A673 (cell line): Measurements from ENCODE around the gene SDK1. TPM values are rescaled to one million over a fixed set of nuclear protein-coding genes. Genes with fewer than 3 reads are reported as not detected.

Experiments used
- BruUV-seq: library from RNA; stranded (reverse); fragments of 400-500 nt; replicated peaks from 2 replicates; lab custom pipeline; 2021; lab: Mats Ljungman, UMichigan
- CTCF ChIA-PET: fragments of 300-600 bp; sonication (Branson Sonifier 250); formaldehyde crosslinking; loops from one replicate; lab custom pipeline; 2022; ENCODE audit warnings: antibody characterized with exemption; lab: Charles Lee
- POLR2A ChIA-PET: fragments of 300-600 bp; sonication (Branson Sonifier 250); formaldehyde crosslinking; loops from one replicate; lab custom pipeline; 2022; ENCODE audit warnings: antibody characterized with exemption; ENCODE audit not compliant: low non-redundant PET; lab: Charles Lee
- DNase-seq: peaks from one replicate; pipeline ENCODE4 v3.0.0-alpha.2; 2015; ENCODE audit warnings: low spot score
- H3K27ac ChIP-seq: fragments of 200-600 bp; sonication (generic); 2 replicates; pipeline ENCODE4 v1.5.1; 2016; ENCODE audit warnings: mixed run types, low read depth, mild to moderate bottlenecking, mixed read lengths, antibody characterized with exemption, low read length; ENCODE audit not compliant: poor library complexity, severe bottlenecking
- H3K27me3 ChIP-seq: fragments of 200-600 bp; sonication (generic); replicated peaks from 2 replicates; pipeline ENCODE4 v1.6.1; 2017; ENCODE audit warnings: mixed run types, low read depth, mild to moderate bottlenecking, mixed read lengths, antibody characterized with exemption, low read length; ENCODE audit not compliant: insufficient read depth, poor library complexity
- H3K36me3 ChIP-seq: fragments of 200-600 bp; sonication (generic); 2 replicates; pipeline ENCODE4 v1.6.1; 2016; ENCODE audit warnings: mixed run types, mild to moderate bottlenecking, mixed read lengths, antibody characterized with exemption, low read length; ENCODE audit not compliant: insufficient read depth, poor library complexity, severe bottlenecking
- H3K4me1 ChIP-seq: fragments of 200-600 bp; sonication (generic); 2 replicates; pipeline ENCODE4 v1.6.1; 2017; ENCODE audit warnings: mixed run types, mild to moderate bottlenecking, mixed read lengths, antibody characterized with exemption, low read length; ENCODE audit not compliant: insufficient read depth, poor library complexity, severe bottlenecking
- H3K4me3 ChIP-seq: fragments of 200-600 bp; sonication (generic); 2 replicates; pipeline ENCODE4 v1.5.1; 2016; ENCODE audit warnings: low read depth, mixed run types, mild to moderate bottlenecking, mixed read lengths, low read length; ENCODE audit not compliant: poor library complexity, severe bottlenecking
- H3K9me3 ChIP-seq: fragments of 200-600 bp; sonication (generic); 2 replicates; pipeline ENCODE4 v1.6.1; 2016; ENCODE audit warnings: mixed run types, low read depth, mild to moderate bottlenecking, mixed read lengths, antibody characterized with exemption, low read length; ENCODE audit not compliant: poor library complexity, severe bottlenecking
- CTCF ChIP-seq: fragments of 300-800, 200-600 bp; sonication (generic); conservative IDR thresholded peaks from 2 replicates; pipeline ENCODE4 v1.5.1; 2017; ENCODE audit warnings: low read depth, mild to moderate bottlenecking, antibody characterized with exemption, low read length, moderate library complexity, mixed read lengths
- EZH2 ChIP-seq: fragments of 200-600 bp; sonication (generic); IDR thresholded peaks from 2 replicates; pipeline ENCODE4 v1.6.1; 2017; ENCODE audit warnings: borderline replicate concordance, low read depth, mild to moderate bottlenecking, mixed read lengths, antibody characterized with exemption, low read length; ENCODE audit not compliant: poor library complexity, severe bottlenecking
- intact Hi-C: fragments of 100-400 bp; cut with micrococcal nuclease; formaldehyde crosslinking; loops from one replicate; pipeline ENCODE4 v1.10.0; 2022; ENCODE audit not compliant: unreplicated experiment
- total RNA-seq: library from RNA; stranded (reverse); gene quantifications from 2 replicates; pipeline ENCODE4 v1.2.3, GENCODE V29; 2021

Gene SDK1
- total RNA-seq, 1 experiment from 2014 or later: 14.7 TPM

GRCh38 chr7:4209966-4210365 lies 908.9 kb downstream of the SDK1 start:
- Histone ChIP-seq H3K27ac (no peak overlapping the region), H3K9me3 (no peaks in the 10 kb centered on the region), H3K4me1 (no peaks in the 10 kb centered on the region), H3K27me3 (no peaks in the 10 kb centered on the region), H3K4me3 (no peak overlapping the region), H3K36me3 (no peaks in the 10 kb centered on the region)
- intact Hi-C loops: no loop called here
- DNase-seq: no peak
- no TSS peak for BruUV-seq
- TF ChIP-seq EZH2 (no peak), CTCF (no peak)
- CTCF ChIA-PET: no interaction called here
- POLR2A ChIA-PET: no interaction called here

- no peaks in the 10 kb centered on the region for H3K36me3 ChIP-seq
- TF ChIP-seq EZH2: no peak
- TF ChIP-seq CTCF: no peak
- POLR2A ChIA-PET: no interaction called here
- H3K9me3 ChIP-seq: no peaks in the 10 kb centered on the region
- H3K27ac ChIP-seq: no peak overlapping the region
- DNase-seq: no peak
- CTCF ChIA-PET: no interaction called here
- no peaks in the 10 kb centered on the region for H3K4me1 ChIP-seq
- intact Hi-C loops: no loop called here
- no peaks in the 10 kb centered on the region for H3K27me3 ChIP-seq
- no peak overlapping the region for H3K4me3 ChIP-seq
- BruUV-seq: no TSS peak
These were observed 909.8 kb downstream of the SDK1 start for GRCh38 chr7:4210821-4211220.

GRCh38 chr7:4211261-4211660 lies 910.2 kb downstream of the SDK1 start:
- no peak for TF ChIP-seq EZH2
- no peak for TF ChIP-seq CTCF
- H3K4me1 ChIP-seq: no peaks in the 10 kb centered on the region
- POLR2A ChIA-PET: no interaction called here

More at GRCh38 chr7:4211261-4211660, 910.2 kb downstream of the SDK1 start:
- no peak for DNase-seq
- Histone ChIP-seq H3K4me3 (no peak overlapping the region), H3K9me3 (no peaks in the 10 kb centered on the region), H3K27ac (no peak overlapping the region), H3K27me3 (no peaks in the 10 kb centered on the region), H3K36me3 (no peaks in the 10 kb centered on the region)
- intact Hi-C loops: no loop called here
- CTCF ChIA-PET: no interaction called here
- BruUV-seq: no TSS peak
